Articular chondrocyte of knee joint (primary cell): Measurements from ENCODE around the gene BMP2K. TPM values are rescaled to one million over a fixed set of nuclear protein-coding genes. Genes with fewer than 3 reads are reported as not detected.

ENCODE experiments used
- small RNA-seq: library from RNA; depleted of rRNA; stranded (forward); fragments of <200 nt; gene quantifications from one replicate; pipeline ENCODE3, GENCODE V24; 2012
- total RNA-seq: library from RNA; depleted of rRNA; stranded (reverse); fragments of >200 nt; gene quantifications from 2 replicates; pipeline ENCODE4 v1.2.3, GENCODE V29; 2012

The BMP2K gene
- 53.2 and 74.7 TPM in 2 replicates for total RNA-seq

DNA sequence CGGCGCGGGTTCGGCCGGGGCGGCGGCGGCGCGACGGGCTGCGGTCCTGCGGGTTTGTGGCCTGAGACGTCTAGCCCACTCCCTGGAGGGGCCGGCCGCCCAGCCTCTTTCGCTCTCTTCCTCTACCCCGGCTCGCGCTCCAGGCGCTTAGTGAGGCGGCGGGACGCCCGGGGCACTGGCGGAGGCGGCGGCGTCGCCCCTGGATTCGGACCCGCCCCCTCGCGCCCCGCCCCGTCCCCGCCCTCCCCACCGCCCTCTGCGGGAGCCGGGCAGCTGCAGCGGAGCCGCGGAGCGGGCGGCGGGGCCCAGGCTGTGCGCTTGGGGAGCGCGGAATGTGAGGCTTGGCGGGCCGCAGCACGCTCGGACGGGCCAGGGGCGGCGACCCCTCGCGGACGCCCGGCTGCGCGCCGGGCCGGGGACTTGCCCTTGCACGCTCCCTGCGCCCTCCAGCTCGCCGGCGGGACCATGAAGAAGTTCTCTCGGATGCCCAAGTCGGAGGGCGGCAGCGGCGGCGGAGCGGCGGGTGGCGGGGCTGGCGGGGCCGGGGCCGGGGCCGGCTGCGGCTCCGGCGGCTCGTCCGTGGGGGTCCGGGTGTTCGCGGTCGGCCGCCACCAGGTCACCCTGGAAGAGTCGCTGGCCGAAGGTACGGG is at the start of gene BMP2K:
Gene BMP2K, plus strand, starts transcription at position 272 of the 650 bp plus-strand sequence. Its CDS starts 194 bp downstream, at position 466.

DNA sequence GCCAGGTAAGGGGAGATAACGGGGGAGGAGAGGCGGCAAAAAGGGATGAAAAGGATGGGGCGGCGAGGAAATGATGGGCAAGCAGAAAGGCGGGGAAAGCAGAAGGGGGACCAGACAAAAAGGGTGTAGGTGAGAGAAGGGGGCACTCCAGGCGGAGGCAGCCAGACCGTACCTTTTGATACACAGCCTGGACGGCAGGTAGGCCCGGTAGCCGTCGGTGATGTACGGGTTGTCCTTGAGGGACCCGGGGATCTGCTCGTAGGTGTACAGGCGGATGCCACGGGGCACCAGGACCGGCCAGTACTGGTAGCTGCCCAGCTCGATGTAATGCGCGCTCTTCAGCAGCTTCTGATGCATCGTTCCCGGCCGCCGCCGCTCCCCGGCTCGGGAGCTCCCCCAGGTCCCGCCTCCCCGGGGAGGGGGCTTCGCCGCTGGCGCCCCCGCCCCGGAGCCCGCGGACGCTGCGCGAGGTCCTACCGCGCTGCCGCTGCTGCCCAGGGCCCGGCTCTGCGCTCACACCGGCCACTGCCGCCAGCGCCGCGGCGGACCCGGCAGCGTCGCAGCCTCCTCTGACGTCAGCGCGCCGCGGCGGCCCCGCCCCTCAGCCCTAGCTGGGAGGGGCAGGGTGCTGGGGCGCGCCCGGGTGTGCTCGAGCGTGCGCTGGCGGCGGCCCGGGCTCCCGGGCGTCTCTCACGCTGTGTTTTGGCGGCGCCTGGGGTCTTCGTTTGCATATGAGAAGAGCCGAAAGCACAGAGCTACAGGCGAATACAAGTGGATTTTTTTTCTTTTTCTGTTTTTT is 162.9 kb downstream of the BMP2K start, which contains the start of gene PAQR3:
Gene PAQR3, minus strand, starts transcription at position 571 of the 799 bp plus-strand sequence. Its CDS starts 214 bp downstream, at position 357.

Small RNA genes lying within 50 kb of the gene (small RNA-seq; reads per million reads assigned to genes)
- gene AC098818.1 (not detected), gene MIR5096 (not detected), gene RN7SL127P (not detected)

Other genes with a start within 250 kb of the BMP2K start
- 0.91 and 1.2 TPM in 2 replicates for gene ANXA3, start 224.6 kb upstream of the BMP2K start, total RNA-seq
- gene PAQR3, start 163.1 kb downstream of the BMP2K start, total RNA-seq = 15.9 and 18.6 TPM in 2 replicates